SK-N-SH (cell line): Measurements from ENCODE around the gene MISFA. TPM values are rescaled to one million over a fixed set of nuclear protein-coding genes. Genes with fewer than 3 reads are reported as not detected.

Experiments
- CTCF ChIA-PET: fragments of 300-600, 350-600 bp; formaldehyde crosslinking; extraction: SDS; loops from one replicate; lab custom pipeline; 2021; lab: Yijun Ruan, JAX
- POLR2A ChIA-PET: fragments of 350-600 bp; sonication (Branson Sonifier 250); formaldehyde crosslinking; extraction: SDS; loops from one replicate; lab custom pipeline; 2020; ENCODE audit warnings: antibody characterized with exemption, inconsistent platforms; lab: Yijun Ruan, JAX
- DNase-seq: peaks from one replicate; pipeline ENCODE4 v3.0.0; 2012
- H2AFZ ChIP-seq: fragments of 200-600 bp; sonication (generic); 2 replicates; pipeline ENCODE4 v1.8.1; 2016; ENCODE audit warnings: antibody characterized with exemption, mild to moderate bottlenecking, low read depth
- H3F3A ChIP-seq: fragments of 200-600 bp; sonication (generic); replicated peaks from 2 replicates; pipeline ENCODE3; 2016; ENCODE audit warnings: antibody characterized with exemption, mild to moderate bottlenecking; ENCODE audit not compliant: insufficient read depth
- H3K27ac ChIP-seq, 2 experiments: fragments of 200-500 bp in 1 of 2; fragments of 200-600 bp in 1 of 2; sonication (Bioruptor generic) in 1 of 2; sonication (generic), shearing (Covaris generic) in 1 of 2; 2 replicates each; pipeline versions ENCODE4 v1.5.1 to v1.6.1; 2014 to 2016; ENCODE audit warnings: low read depth in 2 of 2, inconsistent platforms in 1 of 2, low read length in 1 of 2, mild to moderate bottlenecking in 1 of 2, mixed read lengths in 1 of 2
- H3K27me3 ChIP-seq: fragments of 200-600 bp; sonication (generic), shearing (Covaris generic); 2 replicates; pipeline ENCODE4 v1.6.1; 2016; ENCODE audit warnings: mixed run types; ENCODE audit not compliant: insufficient read depth
- H3K36me3 ChIP-seq, 2 experiments: fragments of 200-500 bp in 1 of 2; fragments of 200-600 bp in 1 of 2; sonication (Bioruptor generic) in 1 of 2; sonication (generic) in 1 of 2; replicated peaks in 1 of 2; 2 replicates each; pipeline versions ENCODE3 to v1.5.1; 2014 to 2016; ENCODE audit warnings: low read length in 1 of 2, mild to moderate bottlenecking in 1 of 2; ENCODE audit not compliant: insufficient read depth in 2 of 2, control insufficient read depth in 1 of 2
- H3K4me1 ChIP-seq, 2 experiments: fragments of 200-500 bp in 1 of 2; fragments of 200-600 bp in 1 of 2; sonication (Bioruptor generic) in 1 of 2; sonication (generic), shearing (Covaris generic) in 1 of 2; 2 replicates each; pipeline versions ENCODE4 v1.5.1 to v1.6.1; 2014 to 2016; ENCODE audit warnings: low read depth in 1 of 2, low read length in 1 of 2, mixed run types in 1 of 2; ENCODE audit not compliant: insufficient read depth in 2 of 2, control insufficient read depth in 1 of 2
- H3K4me2 ChIP-seq: fragments of 200-600 bp; sonication (generic), shearing (Covaris generic); 2 replicates; pipeline ENCODE4 v1.6.1; 2017; ENCODE audit warnings: mixed run types
- H3K4me3 ChIP-seq, 2 experiments: fragments of 200-500 bp in 1 of 2; fragments of 200-600 bp in 1 of 2; sonication (Bioruptor generic) in 1 of 2; sonication (generic), shearing (Covaris generic) in 1 of 2; 2 replicates each; pipeline versions ENCODE4 v1.5.1 to v1.8.1; 2014 to 2016; ENCODE audit warnings: low read depth in 2 of 2, inconsistent platforms in 1 of 2, low read length in 1 of 2, mild to moderate bottlenecking in 1 of 2, mixed read lengths in 1 of 2, moderate library complexity in 1 of 2
- H3K79me2 ChIP-seq: fragments of 200-600 bp; sonication (generic); 2 replicates; pipeline ENCODE4 v1.8.1; 2017; ENCODE audit warnings: mild to moderate bottlenecking; ENCODE audit not compliant: insufficient read depth
- H3K9ac ChIP-seq: fragments of 200-600 bp; sonication (generic); 2 replicates; pipeline ENCODE4 v1.6.1; 2017; ENCODE audit warnings: mixed run types
- H3K9me2 ChIP-seq: fragments of 200-600 bp; sonication (generic); 2 replicates; pipeline ENCODE4 v1.6.1; 2017; ENCODE audit warnings: mixed run types
- H3K9me3 ChIP-seq: fragments of 200-600 bp; sonication (generic); 2 replicates; pipeline ENCODE4 v1.6.1; 2017; ENCODE audit warnings: mixed run types, mild to moderate bottlenecking, moderate library complexity
- H4K20me1 ChIP-seq: fragments of 200-600 bp; sonication (generic); 2 replicates; pipeline ENCODE4 v1.6.1; 2017; ENCODE audit warnings: mild to moderate bottlenecking, mixed run types; ENCODE audit not compliant: insufficient read depth
- EP300 ChIP-seq, 2 experiments: IDR thresholded peaks; 2 replicates each; pipeline versions ENCODE4 v1.4.0 to v1.6.1; 2012; ENCODE audit warnings: borderline replicate concordance in 1 of 2, low read depth in 1 of 2, low read length in 1 of 2
- EZH2phosphoT487 ChIP-seq: fragments of 200-600 bp; sonication (generic); IDR thresholded peaks from 2 replicates; pipeline ENCODE4 v1.6.1; 2017; ENCODE audit warnings: low read depth, mixed run types, mild to moderate bottlenecking, antibody characterized with exemption, moderate library complexity, borderline replicate concordance
- FOSL2 ChIP-seq: IDR thresholded peaks from 2 replicates; pipeline ENCODE4 v1.4.0; 2012; ENCODE audit warnings: low read depth, mild to moderate bottlenecking, moderate library complexity, borderline replicate concordance
- FOXJ3 ChIP-seq: sonication (generic); formaldehyde crosslinking; IDR thresholded peaks from 2 replicates; pipeline ENCODE4 v1.5.1; 2020; ENCODE audit warnings: mild to moderate bottlenecking, missing genetic modification reagents
- GABPA ChIP-seq: IDR thresholded peaks from 2 replicates; pipeline ENCODE4 v1.4.0; 2012; ENCODE audit warnings: low read depth, mild to moderate bottlenecking
- JUND ChIP-seq: IDR thresholded peaks from 2 replicates; pipeline ENCODE4 v1.4.0; 2012
- MAX ChIP-seq: IDR thresholded peaks from 2 replicates; pipeline ENCODE4 v1.4.0; 2012; ENCODE audit warnings: low read depth
- MEF2A ChIP-seq: IDR thresholded peaks from 2 replicates; pipeline ENCODE4 v1.4.0; 2012; ENCODE audit warnings: low read depth, borderline replicate concordance
- MXI1 ChIP-seq: IDR thresholded peaks from 2 replicates; pipeline ENCODE4 v1.6.1; 2012; ENCODE audit warnings: mild to moderate bottlenecking, low read depth, low read length, improper control_type of control experiment
- POLR2AphosphoS5 ChIP-seq: IDR thresholded peaks from 2 replicates; pipeline ENCODE4 v1.6.1; 2012; ENCODE audit warnings: low read depth, low read length
- RAD21 ChIP-seq: IDR thresholded peaks from 2 replicates; pipeline ENCODE4 v1.6.1; 2012; ENCODE audit warnings: mild to moderate bottlenecking, low read length
- RFX5 ChIP-seq: IDR thresholded peaks from 2 replicates; pipeline ENCODE4 v1.6.1; 2012; ENCODE audit warnings: mild to moderate bottlenecking, improper control_type of control experiment, low read length
- RXRA ChIP-seq: IDR thresholded peaks from 2 replicates; pipeline ENCODE4 v1.4.0; 2012; ENCODE audit warnings: low read depth, mild to moderate bottlenecking, borderline replicate concordance
- SIN3A ChIP-seq: IDR thresholded peaks from 2 replicates; pipeline ENCODE4 v1.6.1; 2012; ENCODE audit warnings: low read depth, mild to moderate bottlenecking, low read length, moderate library complexity, borderline replicate concordance
- TAF1 ChIP-seq: IDR thresholded peaks from 2 replicates; pipeline ENCODE4 v1.6.1; 2012; ENCODE audit warnings: low read depth, mild to moderate bottlenecking, low read length, moderate library complexity, borderline replicate concordance
- TCF12 ChIP-seq: IDR thresholded peaks from 2 replicates; pipeline ENCODE4 v1.4.0; 2012
- WGBS: methylation state at CpG from one replicate; pipeline ENCODE4 v1.1.6; 2017; ENCODE audit warnings: low lambda C conversion rate; 5-methylcytosine and 5-hydroxymethylcytosine counted together
- polyA plus RNA-seq, 3 experiments: library from polyadenylated mRNA; depleted of rRNA; stranded (reverse); fragments of >200 nt; gene quantifications; 2 replicates each; pipeline ENCODE4 v1.2.3, GENCODE V29; 2012
- TF ChIP-seq, protein P1 (sequence below): fragments of 150-350 bp; IDR thresholded peaks from 2 replicates; pipeline ENCODE4 v1.6.1; 2016; ENCODE audit warnings: mild to moderate bottlenecking, low read depth, low read length
- TF ChIP-seq, protein P2 (sequence below): IDR thresholded peaks from 2 replicates; pipeline ENCODE4 v1.4.0; 2012; ENCODE audit warnings: low read depth, borderline replicate concordance
- TF ChIP-seq, protein P3 (sequence below): IDR thresholded peaks from 2 replicates; pipeline ENCODE4; 2012
- TF ChIP-seq, protein P4 (sequence below): fragments of 200-600 bp; sonication (generic); IDR thresholded peaks from 2 replicates; pipeline ENCODE4 v1.6.1; 2017; ENCODE audit warnings: antibody characterized with exemption, mild to moderate bottlenecking, moderate library complexity

Gene MISFA
- 2.3 and 2.4 TPM in 2 replicates for polyA plus RNA-seq (2012; rRNA removed)
- 3.7 and 3.8 TPM in 2 replicates for polyA plus RNA-seq (2012; cell fraction: cytosol; rRNA removed)
- polyA plus RNA-seq (2012; cell fraction: nucleus; rRNA removed) = 1.3 and 1.5 TPM in 2 replicates

DNA sequence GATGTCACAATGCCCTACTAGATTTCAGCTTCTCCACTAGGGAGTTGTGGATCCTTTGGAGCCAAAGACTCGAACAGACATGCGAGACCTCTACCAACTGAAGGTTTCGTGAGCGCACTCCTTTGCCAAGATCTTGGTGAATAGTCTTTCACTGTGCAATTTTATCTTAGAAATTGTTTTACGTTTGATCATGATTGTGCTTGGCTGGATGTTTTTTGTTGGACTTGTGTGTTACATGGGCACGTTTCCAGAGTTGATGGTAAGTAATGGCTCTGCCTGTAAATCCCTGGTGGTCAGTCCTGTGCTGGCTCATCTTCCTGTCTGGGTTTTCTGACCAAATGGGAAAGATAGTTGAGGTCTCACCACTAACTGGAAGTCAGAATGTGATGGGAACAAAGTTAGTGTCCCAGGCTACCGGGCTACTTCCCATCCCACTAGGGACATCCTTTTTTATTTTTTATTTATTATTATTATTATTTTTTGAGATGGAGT, at the start of gene MISFA:
TSS of gene MISFA (plus strand) at position 51 of the 492 bp plus-strand sequence. CDS start at position 191, 140 bp downstream.
- ChIA-PET POLR2A (no interaction called here), CTCF (no interaction called here)
- Histone ChIP-seq H3K4me3 (no peak within 1 kb of the TSS), H3K27ac (no peak within 1 kb of the TSS), H3K9ac (no peak within 1 kb of the TSS), H3F3A (peaks cover 5% of the 10 kb centered on the region), H2AFZ (no peak within 1 kb of the TSS), H3K4me1 (no peaks in the 10 kb centered on the region; a peak in 1 of 4 replicates), H3K36me3 (peaks cover 0 to 3% of the 10 kb centered on the region in 2 experiments), H4K20me1 (no peaks in the 10 kb centered on the region), H3K79me2 (no peaks in the 10 kb centered on the region), H3K4me2 (no peak within 1 kb of the TSS), H3K9me2 (no peaks in the 10 kb centered on the region), H3K9me3 (no peaks in the 10 kb centered on the region), H3K27me3 (no peaks in the 10 kb centered on the region)
- no peak for TF ChIP-seq FOSL2
- no peak for TF ChIP-seq MXI1
- TF ChIP-seq, protein P1, sequence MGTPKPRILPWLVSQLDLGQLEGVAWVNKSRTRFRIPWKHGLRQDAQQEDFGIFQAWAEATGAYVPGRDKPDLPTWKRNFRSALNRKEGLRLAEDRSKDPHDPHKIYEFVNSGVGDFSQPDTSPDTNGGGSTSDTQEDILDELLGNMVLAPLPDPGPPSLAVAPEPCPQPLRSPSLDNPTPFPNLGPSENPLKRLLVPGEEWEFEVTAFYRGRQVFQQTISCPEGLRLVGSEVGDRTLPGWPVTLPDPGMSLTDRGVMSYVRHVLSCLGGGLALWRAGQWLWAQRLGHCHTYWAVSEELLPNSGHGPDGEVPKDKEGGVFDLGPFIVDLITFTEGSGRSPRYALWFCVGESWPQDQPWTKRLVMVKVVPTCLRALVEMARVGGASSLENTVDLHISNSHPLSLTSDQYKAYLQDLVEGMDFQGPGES = no peak
- no peak for TF ChIP-seq RAD21
- TF ChIP-seq RFX5 = no peak
- TF ChIP-seq GABPA = no peak
- TF ChIP-seq TAF1 = no peak
- no peak for TF ChIP-seq EZH2phosphoT487
- TF ChIP-seq, protein P2, sequence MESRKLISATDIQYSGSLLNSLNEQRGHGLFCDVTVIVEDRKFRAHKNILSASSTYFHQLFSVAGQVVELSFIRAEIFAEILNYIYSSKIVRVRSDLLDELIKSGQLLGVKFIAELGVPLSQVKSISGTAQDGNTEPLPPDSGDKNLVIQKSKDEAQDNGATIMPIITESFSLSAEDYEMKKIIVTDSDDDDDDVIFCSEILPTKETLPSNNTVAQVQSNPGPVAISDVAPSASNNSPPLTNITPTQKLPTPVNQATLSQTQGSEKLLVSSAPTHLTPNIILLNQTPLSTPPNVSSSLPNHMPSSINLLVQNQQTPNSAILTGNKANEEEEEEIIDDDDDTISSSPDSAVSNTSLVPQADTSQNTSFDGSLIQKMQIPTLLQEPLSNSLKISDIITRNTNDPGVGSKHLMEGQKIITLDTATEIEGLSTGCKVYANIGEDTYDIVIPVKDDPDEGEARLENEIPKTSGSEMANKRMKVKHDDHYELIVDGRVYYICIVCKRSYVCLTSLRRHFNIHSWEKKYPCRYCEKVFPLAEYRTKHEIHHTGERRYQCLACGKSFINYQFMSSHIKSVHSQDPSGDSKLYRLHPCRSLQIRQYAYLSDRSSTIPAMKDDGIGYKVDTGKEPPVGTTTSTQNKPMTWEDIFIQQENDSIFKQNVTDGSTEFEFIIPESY = no peak
- no peak for TF ChIP-seq POLR2AphosphoS5
- TF ChIP-seq SIN3A = no peak
- no peak for TF ChIP-seq RXRA
- no peak for TF ChIP-seq JUND
- TF ChIP-seq, protein P3, sequence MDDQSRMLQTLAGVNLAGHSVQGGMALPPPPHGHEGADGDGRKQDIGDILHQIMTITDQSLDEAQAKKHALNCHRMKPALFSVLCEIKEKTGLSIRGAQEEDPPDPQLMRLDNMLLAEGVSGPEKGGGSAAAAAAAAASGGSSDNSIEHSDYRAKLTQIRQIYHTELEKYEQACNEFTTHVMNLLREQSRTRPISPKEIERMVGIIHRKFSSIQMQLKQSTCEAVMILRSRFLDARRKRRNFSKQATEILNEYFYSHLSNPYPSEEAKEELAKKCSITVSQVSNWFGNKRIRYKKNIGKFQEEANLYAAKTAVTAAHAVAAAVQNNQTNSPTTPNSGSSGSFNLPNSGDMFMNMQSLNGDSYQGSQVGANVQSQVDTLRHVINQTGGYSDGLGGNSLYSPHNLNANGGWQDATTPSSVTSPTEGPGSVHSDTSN = no peak
- TF ChIP-seq, protein P4, sequence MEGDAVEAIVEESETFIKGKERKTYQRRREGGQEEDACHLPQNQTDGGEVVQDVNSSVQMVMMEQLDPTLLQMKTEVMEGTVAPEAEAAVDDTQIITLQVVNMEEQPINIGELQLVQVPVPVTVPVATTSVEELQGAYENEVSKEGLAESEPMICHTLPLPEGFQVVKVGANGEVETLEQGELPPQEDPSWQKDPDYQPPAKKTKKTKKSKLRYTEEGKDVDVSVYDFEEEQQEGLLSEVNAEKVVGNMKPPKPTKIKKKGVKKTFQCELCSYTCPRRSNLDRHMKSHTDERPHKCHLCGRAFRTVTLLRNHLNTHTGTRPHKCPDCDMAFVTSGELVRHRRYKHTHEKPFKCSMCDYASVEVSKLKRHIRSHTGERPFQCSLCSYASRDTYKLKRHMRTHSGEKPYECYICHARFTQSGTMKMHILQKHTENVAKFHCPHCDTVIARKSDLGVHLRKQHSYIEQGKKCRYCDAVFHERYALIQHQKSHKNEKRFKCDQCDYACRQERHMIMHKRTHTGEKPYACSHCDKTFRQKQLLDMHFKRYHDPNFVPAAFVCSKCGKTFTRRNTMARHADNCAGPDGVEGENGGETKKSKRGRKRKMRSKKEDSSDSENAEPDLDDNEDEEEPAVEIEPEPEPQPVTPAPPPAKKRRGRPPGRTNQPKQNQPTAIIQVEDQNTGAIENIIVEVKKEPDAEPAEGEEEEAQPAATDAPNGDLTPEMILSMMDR = no peak
- TF ChIP-seq TCF12 = no peak
- TF ChIP-seq MEF2A = no peak
- no peak for TF ChIP-seq EP300 (IDR thresholded peaks at IDR 0.05; ENCODE audit: borderline replicate concordance in 1 of 2, low read depth in 1 of 2, low read length in 1 of 2)
- no peak for TF ChIP-seq MAX
- no peak for TF ChIP-seq FOXJ3
- DNase-seq = no peak
- 96% methylated on average over 7 of the region's 7 CpGs for WGBS
